Psoas muscle (tissue), 8 donors: ENCODE data around the gene IGF1R. TPM values are rescaled to one million over a fixed set of nuclear protein-coding genes. Genes with fewer than 3 reads are reported as not detected.
A peak's percentile ranks its signal among the peaks of the same experiment; 100 is the strongest.

Experiments
- ATAC-seq, 4 donors: fragments of 200-7000 bp; cut with Tn5 transposase; one replicate each; pipeline ENCODE4 v1.9.1; 2020; ENCODE audit warnings: moderate library complexity in 3 of 4, mild to moderate bottlenecking in 2 of 4
- DNase-seq, 2 donors: peaks; one replicate each; pipeline ENCODE4 v3.0.0-alpha.2; 2020
- H3K27ac ChIP-seq: fragments of 200-600 bp; one replicate; pipeline ENCODE4 v1.8.0; 2022
- H3K27me3 ChIP-seq, 3 donors: fragments of 200-600 bp in 1 of 3; one replicate each; pipeline versions ENCODE4 v1.6.1 to v1.8.0; 2013 to 2022; ENCODE audit warnings: low read length in 2 of 3, mild to moderate bottlenecking in 2 of 3, moderate library complexity in 1 of 3; ENCODE audit not compliant: insufficient read depth in 3 of 3
- H3K36me3 ChIP-seq, 2 donors: fragments of 200-600 bp in 1 of 2; one replicate each; pipeline versions ENCODE4 v1.6.1 to v1.8.0; 2013 to 2022; ENCODE audit warnings: low read depth in 1 of 2, mild to moderate bottlenecking in 1 of 2, moderate library complexity in 1 of 2; ENCODE audit not compliant: insufficient read depth in 1 of 2
- H3K4me1 ChIP-seq: fragments of 200-600 bp; one replicate; pipeline ENCODE4 v1.8.0; 2022
- H3K4me3 ChIP-seq: fragments of 200-600 bp; one replicate; pipeline ENCODE4 v1.8.0; 2022; ENCODE audit warnings: mild to moderate bottlenecking
- H3K9me3 ChIP-seq: fragments of 200-600 bp; one replicate; pipeline ENCODE4 v1.8.0; 2022
- WGBS, 3 donors: extraction: QIAGEN DNeasy Blood & Tissue Kit; methylation state at CpG; one replicate each; pipeline versions ENCODE4 v1.1.6 to v1.1.7; 2013; 5-methylcytosine and 5-hydroxymethylcytosine counted together
- intact Hi-C, 2 donors: fragments of 100-400 bp; cut with DNase I; formaldehyde crosslinking; loops; one replicate each; pipeline versions ENCODE4 v1.11.0 to v1.14.2; 2022
- polyA plus RNA-seq, 3 donors: library from polyadenylated mRNA; stranded (reverse); fragments of 200-250 nt; gene quantifications; one replicate each; pipeline ENCODE4 v1.2.3, GENCODE V29; 2013
- total RNA-seq, 4 donors: library from RNA; stranded (reverse); fragmentation: NEBNext Ultra II Directional in 2 of 4; extraction: Animal tissue kit (Norgen Biotek cat#: 25700) in 2 of 4; gene quantifications; one replicate each; pipeline versions ENCODE4 v1.2.1 to v1.2.4, GENCODE V29; 2021 to 2023
- TF ChIP-seq, protein P1 (sequence below): fragments of 200-600 bp; IDR thresholded peaks from one replicate; pipeline ENCODE4 v1.8.0; 2022; ENCODE audit warnings: antibody characterized with exemption
- donor health status: healthy with polysubstance abuse.
- donor health status: DM: no; HTN: no; CAD: no; lungs with moderate emphysema.
- donor health status: Bipolar disorder and iron deficiency.
- donor health status: healthy.
- donor health status: DM: yes; HTN: yes; CAD: no.
- donor health status: DM: no; HTN: no; CAD: no.
- donor health status: DM: no; HTN: no; CAD: no.
- donor health status: DM: yes; HTN: yes; CAD: no.

The IGF1R gene
- total and polyA plus RNA-seq, 7 donors, result 2.1 to 20.4 (median 12.0) TPM

DNA sequence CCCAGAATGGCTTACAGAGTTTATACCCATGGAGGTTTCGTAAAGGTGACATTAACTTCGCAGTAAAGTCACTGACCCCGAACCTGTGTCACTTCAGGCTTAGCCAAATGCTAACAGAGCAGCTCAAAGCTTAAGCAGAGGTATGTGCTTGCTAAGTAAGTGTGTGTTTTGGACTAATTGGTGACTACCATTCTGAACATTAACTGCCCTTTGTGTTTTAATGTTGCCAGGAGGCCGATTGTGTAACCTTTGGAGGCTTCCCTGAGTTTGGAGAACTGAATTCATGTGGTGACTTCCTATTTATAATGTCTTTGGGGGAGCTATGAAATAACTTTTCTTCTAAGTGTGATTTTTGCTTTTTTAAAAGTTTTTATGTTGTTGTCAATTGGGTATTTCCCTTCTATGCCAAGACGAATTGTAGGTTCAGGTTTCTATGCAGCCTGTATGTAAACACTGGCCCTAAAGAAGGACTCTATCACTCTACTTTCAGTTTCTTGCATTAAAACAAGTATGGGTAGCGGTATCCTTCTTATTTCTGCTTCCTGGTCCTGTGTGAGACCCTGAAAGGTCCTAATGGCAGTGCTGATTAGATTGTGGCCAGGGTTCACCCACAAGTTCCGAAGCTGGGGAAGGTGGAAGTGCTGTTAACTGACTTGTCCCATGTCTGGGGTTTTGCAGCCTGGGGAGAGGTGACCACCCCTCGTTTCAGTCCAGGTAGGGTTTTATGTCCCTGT, 86.3 kb downstream of the IGF1R start:
- H3K4me1 ChIP-seq, result peaks cover 59% of the 10 kb centered on the region
- intact Hi-C loops, result no loop called here

DNA sequence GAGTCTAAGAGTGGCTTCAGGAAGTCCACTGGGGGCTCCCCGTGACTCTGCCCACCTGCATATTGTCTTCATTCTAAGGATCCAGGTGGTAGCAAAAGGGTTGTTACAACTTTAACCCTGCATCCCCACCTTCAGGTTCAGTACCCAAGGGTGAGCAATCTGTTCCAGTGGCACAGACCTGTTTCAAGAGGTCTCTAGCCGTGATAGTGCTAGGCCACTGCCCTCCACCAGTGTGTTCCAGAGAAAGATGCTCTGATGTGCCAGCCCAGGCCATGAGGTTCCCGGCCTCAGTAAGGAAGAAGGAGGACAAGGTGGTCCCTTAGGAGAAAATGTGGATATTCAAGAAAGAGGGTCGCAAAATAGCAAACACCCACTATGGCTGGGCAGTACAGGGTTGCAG, 87.0 kb downstream of the IGF1R start:
- Histone ChIP-seq H3K4me1 (peaks cover 56% of the 10 kb centered on the region), H3K4me3 (no peak overlapping the region), H3K36me3 (no peaks in the 10 kb centered on the region), H3K9me3 (no peaks in the 10 kb centered on the region), H3K27ac (no peak overlapping the region), H3K27me3 (no peaks in the 10 kb centered on the region)
- DNase-seq, result no peak
- WGBS, 3 donors, result 91 to 92% (median 91%) methylated on average over 4 of the region's 4 CpGs
- no peak for ATAC-seq
- intact Hi-C loops, result no loop called here
- TF ChIP-seq, protein P1, sequence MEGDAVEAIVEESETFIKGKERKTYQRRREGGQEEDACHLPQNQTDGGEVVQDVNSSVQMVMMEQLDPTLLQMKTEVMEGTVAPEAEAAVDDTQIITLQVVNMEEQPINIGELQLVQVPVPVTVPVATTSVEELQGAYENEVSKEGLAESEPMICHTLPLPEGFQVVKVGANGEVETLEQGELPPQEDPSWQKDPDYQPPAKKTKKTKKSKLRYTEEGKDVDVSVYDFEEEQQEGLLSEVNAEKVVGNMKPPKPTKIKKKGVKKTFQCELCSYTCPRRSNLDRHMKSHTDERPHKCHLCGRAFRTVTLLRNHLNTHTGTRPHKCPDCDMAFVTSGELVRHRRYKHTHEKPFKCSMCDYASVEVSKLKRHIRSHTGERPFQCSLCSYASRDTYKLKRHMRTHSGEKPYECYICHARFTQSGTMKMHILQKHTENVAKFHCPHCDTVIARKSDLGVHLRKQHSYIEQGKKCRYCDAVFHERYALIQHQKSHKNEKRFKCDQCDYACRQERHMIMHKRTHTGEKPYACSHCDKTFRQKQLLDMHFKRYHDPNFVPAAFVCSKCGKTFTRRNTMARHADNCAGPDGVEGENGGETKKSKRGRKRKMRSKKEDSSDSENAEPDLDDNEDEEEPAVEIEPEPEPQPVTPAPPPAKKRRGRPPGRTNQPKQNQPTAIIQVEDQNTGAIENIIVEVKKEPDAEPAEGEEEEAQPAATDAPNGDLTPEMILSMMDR, result no peak

More for the DNA sequence above, 86.3 kb downstream of the IGF1R start:
- ATAC-seq (peak in 2 of 4 donors; percentile 20 to 22), DNase-seq (no peak)
- no peaks in the 10 kb centered on the region for H3K27me3 ChIP-seq
- no peak overlapping the region for H3K4me3 ChIP-seq
- no peaks in the 10 kb centered on the region for H3K9me3 ChIP-seq
- TF ChIP-seq, protein P1, result no peak
- 56 to 73% (median 61%) methylated on average over 8 of the region's 8 CpGs for WGBS, 3 donors
- no peak overlapping the region for H3K27ac ChIP-seq
- no peaks in the 10 kb centered on the region for H3K36me3 ChIP-seq

DNA sequence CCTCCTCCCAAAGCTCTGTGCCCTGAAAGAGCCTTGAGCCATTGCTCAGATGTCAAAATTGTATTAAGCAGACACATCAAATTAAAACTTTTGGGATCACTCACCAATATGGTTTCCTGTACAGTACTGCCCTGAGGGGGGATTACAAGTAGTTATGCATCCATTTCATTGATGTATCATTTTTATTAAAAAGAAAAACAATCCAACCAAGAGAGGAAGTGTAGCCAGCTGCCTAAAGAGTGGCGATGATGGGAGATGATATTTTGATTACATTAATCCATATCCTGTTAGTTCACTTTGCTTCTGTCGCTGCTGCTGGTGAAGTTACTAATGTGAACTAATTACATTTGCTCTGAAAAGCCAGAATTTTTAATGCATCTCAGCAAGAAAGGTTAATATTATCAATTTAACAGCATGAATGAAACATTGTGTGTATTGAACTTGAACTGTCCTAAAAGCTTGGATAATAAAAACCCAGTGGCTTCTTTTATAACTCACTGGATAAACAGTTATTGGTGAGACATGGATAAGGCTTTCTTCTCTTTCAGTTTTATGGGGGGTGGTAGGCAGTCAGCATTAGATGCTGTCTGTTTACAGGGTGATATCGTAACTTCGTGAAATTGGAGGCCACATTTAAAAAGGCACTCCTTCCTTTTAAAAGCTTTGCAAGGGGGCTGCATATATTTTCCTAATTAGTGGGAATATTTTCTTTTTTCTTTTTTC, 87.7 kb downstream of the IGF1R start:
- Histone ChIP-seq H3K4me3 (no peak overlapping the region), H3K9me3 (no peaks in the 10 kb centered on the region), H3K27me3 (no peaks in the 10 kb centered on the region), H3K27ac (no peak overlapping the region), H3K4me1 (peaks cover 54% of the 10 kb centered on the region), H3K36me3 (no peaks in the 10 kb centered on the region)
- ATAC-seq (no peak), DNase-seq (no peak)
- TF ChIP-seq, protein P1, result no peak
- intact Hi-C loops, result no loop called here
- WGBS, 3 donors, result 86 to 89% (median 87%) methylated on average over 4 of the region's 4 CpGs

DNA sequence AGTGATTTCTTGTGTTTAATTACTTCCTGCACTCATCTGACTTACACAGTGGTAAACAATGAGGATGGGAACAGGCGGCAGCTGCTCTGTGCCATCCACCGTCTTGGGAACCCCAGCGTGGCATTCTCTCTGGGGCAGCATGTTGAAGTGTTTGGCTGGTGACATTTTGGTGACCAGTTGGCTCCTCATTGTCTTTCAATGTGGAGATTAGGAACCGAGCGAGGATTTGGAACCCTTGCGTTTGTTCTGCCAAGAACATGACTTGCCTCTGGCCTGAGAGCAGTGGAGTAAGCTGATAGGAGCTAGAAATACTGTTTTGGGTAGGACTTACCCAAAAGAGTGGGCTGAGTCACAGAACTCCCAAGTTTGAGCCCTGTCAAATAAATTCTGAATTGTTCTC, 88.8 kb downstream of the IGF1R start:
- intact Hi-C loops, result no loop called here
- TF ChIP-seq, protein P1, result no peak
- Histone ChIP-seq H3K27me3 (no peaks in the 10 kb centered on the region), H3K4me3 (no peak overlapping the region), H3K4me1 (peaks cover 47% of the 10 kb centered on the region), H3K27ac (no peak overlapping the region), H3K9me3 (no peaks in the 10 kb centered on the region), H3K36me3 (no peaks in the 10 kb centered on the region)
- no peak for DNase-seq
- peak in 3 of 4 donors; percentile 37 to 53 (median 45) for ATAC-seq
- WGBS, 3 donors, result 37 to 69% (median 44%) methylated on average over 6 of the region's 6 CpGs
